Camera-type eye (tissue), 1 donor: ENCODE measurements around the gene CTRL. TPM values are rescaled to one million over a fixed set of nuclear protein-coding genes. Genes with fewer than 3 reads are reported as not detected.

ENCODE experiments used
- total RNA-seq: library from RNA; depleted of rRNA; stranded (reverse); fragments of >200 nt; gene quantifications from one replicate; pipeline ENCODE4 v1.2.3, GENCODE V29; 2014

CTRL gene
- 1.5 TPM for total RNA-seq

DNA sequence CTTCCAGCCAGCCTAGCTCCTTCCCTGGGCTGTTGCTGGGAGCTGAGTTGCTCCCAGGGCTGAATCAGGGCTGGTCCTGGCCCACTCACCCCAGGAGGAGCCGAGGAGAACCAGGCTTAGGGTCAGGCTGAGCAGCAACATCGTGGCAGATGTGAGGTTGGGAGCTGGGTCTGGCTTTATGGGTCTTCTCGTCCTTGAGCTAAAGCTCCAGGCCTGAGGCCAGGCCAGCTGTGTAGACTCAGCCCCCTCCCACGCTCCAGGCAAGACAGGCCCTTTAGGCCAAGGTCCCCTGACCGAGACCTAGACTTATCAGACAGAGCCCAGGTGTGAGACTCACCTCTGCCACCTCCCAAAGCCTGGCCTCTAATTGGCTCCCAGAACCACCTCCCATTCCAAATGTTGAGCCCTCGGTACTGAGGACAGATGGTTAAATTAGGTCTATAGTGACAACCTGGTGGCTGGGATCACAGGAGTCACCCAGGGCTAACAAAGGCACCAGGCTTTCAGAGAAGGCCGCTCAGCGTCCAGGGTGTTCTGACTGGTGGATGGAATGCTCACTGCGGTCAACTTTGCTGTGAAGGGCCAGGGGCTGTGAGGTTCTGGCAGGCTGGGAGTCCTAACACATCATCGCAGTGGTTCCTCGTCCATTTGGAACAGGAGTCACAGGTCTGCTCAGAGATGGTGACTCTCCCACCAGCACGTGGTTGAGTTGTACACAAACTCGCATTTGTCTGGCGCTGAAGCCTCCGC, at the start of gene CTRL:
CTRL (minus strand) TSS at position 151 of the 750 bp plus-strand sequence; CDS start at position 141, 10 bp downstream.

DNA sequence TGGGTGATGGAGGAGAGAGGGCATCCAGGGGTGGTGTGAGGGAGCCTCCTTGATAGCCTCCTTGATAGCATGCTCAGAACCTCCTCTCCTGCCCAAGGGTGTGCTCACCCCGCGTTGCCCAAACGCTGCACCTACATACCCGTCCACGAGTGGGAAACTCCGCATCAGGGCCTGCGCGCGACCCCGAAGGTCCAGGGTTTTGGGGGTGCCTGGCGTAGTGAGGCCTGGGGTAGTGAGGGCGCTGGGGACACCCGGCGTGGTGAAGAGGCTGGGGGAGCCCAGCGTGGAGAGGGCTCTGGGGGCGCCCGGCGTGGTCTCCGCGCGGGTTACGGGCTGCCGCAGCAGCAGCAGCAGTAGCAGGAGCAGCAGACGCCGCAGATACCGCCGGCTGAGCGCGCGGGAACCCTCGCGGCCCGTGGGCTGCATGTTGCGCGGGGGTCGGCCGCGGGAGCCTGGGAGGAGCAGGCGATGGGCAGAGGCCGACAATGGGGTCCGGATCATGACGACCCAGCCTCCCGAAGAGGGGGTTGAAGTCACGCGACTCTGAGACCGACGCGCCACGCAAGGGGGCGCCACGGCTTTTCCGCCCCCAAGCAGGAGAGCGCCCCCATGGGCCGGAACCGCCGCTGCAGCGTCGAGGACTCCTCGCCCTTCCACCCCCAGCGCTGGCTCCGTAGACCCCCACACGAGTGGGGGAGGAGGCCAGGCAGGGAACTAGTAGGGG, 48.5 kb upstream of the CTRL start, which contains the start of gene DPEP3:
DPEP3 (minus strand) TSS at position 545 of the 724 bp plus-strand sequence; CDS start at position 426, 119 bp downstream.

DNA sequence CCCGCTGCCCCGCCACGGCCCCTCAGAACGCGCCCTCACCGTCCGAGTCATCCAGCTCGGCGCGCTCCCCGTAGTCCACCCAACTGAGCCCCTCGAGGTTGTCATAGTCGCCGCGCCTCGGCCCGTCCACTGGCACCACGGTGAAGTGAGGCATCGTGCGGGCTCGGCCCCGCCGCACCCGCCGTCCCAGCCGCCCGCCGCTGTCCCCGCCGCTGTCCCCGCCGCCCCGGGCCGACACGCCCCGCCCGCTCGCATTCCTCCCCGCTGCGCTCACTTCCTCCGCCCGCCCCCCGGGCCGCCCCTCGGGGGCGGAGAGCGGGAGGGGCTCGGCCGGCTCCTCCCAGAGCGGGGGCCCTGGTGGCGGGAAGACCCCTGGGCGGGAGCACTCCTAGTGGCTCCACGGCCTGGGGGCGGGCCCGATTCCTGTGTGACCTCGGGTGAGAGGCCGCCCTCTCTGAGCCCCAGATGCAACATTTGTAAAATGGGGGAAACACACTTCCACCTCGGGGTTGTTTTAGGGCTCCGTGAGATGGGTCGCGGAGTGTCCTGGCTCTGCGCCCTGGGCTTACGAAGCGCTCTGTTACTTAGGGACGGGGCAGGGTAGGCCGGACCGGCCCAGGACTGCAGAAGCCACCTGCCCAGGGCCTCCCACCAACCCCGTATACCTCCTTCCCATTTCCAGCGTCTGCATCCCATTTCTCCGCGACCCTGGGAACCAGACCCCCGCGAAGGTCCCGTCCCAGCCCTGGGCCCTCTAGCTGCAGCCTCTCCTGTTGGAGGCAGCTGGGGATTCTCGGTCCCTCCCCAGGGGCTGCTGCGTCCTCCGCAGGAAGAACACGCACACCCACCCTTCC, 37.0 kb upstream of the CTRL start, which contains the start of gene SLC12A4:
SLC12A4 (minus strand) TSS at position 238 of the 854 bp plus-strand sequence; CDS start at position 154, 84 bp downstream.

DNA sequence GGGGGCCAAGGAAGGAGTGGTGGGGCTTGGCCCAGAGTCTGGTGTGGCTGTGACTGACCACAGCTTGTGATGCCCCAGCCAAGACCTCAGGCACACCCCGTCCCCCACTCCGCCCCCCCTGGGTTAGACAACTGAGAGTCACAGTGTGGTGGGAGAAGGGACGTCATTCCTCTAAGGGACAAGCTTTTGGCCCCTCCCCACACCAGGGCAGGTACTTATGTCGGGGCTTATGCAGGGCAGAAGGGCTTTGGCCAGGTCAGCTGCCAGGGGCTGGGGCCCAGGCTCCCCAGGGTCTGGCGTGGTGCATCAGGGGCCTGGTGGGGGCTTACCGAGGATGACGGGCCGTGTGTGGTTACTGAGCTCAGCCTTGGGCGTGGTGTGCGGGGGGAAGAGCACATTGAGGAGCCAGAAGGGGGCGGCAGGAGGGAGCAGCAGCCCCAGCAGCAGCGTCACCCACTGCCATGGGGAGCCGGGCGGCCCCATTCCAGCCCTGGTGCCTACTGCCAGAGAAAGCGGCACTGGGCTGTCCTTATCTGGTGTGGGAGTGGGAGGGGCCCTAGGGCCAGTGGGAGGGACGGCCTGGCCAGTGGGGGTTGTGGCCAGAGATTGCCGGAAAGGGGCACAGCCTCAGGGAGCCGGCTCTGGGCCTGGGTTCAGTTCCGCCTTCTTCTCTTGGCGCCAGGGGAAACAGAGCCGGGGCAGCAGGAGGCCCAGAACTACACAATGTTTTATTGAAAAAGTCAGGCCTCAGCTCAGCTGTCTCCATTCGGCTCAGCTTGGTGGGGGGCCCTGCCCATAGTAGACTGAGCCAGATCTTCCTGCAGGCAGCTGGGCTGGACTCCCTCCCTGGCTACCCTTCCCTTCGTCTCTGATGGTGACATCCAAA, 12.2 kb upstream of the CTRL start, which contains the start of gene LCAT:
LCAT (minus strand) TSS at position 502 of the 886 bp plus-strand sequence; CDS start at position 483, 19 bp downstream.

DNA sequence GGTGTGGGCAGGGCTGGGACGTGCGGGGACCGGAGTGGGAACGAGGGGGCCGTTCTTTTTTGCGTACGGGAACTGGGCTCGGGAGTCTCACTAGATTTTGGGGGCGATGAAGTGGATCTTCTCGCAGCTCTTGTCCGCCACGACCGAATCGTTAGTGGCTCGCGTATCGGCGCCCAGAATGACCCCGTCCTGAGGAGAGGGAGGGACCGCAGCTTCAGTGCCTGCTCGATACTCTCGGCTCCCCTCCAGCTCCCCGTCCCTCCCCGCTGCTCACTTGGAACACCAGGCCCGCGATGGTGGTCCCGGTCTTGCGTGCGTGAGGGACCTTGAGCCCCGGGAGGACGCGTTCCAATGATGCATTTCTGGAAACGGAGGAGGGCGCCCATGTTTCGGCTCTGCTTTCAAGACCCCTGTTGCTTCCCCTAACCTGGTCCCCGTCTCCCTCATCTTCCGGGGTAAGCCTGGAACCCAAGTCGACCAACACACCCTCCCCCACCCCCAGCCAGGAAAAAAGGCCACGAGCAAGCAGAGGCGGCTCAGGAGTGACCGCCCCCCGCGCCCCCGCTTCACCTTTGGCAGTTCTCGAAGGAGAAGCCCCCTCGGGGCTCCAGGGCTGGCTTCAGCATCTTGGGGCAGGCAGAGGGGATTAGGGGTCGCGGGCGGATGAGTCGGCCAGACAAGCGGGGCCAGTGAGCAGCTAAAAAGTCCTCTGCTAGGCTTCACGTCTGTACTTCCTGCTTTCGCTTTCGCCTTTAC, 4.6 kb upstream of the CTRL start, which contains the start of gene PSMB10:
PSMB10 (minus strand) TSS at position 727 of the 756 bp plus-strand sequence; CDS start at position 626, 101 bp downstream.

DNA sequence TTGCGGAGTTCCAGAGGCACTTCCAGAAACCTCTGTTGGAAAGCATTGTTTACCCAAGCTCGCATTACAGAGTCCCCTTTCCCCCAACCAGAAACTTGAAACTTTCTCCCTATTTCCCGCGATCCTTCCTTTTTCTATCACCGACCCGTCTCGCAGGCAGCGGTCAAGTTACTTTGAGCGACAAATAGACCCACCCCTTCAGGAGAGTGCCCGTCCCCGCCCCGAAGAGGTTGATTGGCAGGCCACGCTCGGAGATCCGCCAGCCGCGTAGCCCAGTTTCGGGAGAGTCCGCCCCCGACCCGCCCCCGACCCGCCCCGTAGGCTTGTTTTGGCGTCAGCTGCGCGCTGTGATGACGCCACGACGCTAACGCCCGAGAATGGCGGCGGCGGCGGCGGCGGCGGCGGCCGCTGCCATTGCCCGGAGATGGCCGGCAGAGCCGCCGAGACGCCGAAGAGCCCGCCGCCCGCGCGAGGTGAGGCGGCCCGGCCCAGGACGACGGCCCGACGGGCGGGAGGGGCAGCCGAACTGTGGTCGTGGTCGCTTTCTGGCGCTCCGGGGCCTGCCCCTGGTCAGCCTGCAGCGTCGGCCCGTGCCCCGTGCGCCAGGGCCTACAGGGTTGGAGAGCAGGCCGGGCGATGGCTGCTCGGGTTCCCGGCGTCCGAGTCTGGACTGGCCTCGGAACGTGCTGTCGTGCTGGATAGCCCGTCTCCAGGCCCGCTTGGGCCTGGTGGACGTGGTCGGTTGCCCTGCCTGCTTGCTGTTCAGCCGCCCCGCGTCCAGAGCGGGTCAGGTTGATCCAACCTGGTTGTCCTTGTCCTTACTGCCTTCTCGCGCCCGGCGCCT, 38.5 kb downstream of the CTRL start, which contains the start of gene PSKH1:
PSKH1 (plus strand) TSS at position 356 of the 844 bp plus-strand sequence. CDS start 15,496 bp downstream, outside the sequence.

DNA sequence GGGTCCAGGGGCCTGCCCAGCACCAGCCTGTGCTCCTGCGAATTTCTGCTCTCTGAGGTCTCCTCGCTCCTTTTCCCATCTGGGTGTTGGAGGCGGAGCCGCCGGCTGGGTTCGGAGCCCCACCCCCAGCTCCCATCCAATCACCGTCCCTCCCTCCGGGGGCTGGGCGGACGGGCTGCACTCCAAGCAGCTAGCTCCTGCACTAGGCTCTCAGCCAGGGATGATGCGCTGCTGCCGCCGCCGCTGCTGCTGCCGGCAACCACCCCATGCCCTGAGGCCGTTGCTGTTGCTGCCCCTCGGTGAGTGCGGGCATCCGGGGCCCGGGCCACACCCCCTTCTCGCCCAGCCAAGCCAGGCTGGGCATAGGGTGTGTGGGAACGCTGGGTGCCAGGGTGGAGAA, 47.0 kb downstream of the CTRL start, which contains the start of gene NRN1L:
NRN1L (plus strand) TSS at position 202 of the 400 bp plus-strand sequence; CDS start at position 221, 19 bp downstream.

Other genes with a start within 250 kb of the CTRL start
- gene GFOD2, start 212.5 kb downstream of the CTRL start, total RNA-seq, result 26.4 TPM
- gene RANBP10, start 125.3 kb downstream of the CTRL start, total RNA-seq, result 13.3 TPM
- gene TSNAXIP1, start 125.0 kb downstream of the CTRL start, total RNA-seq, result 5.2 TPM
- 42.2 TPM for gene THAP11, start 89.5 kb downstream of the CTRL start, total RNA-seq
- gene NUTF2, start 84.9 kb downstream of the CTRL start, total RNA-seq, result 58.2 TPM
- gene CENPT, start 84.2 kb downstream of the CTRL start, total RNA-seq, result 46.1 TPM
- gene EDC4, start 58.8 kb downstream of the CTRL start, total RNA-seq, result 72.0 TPM
- gene NRN1L, start 47.0 kb downstream of the CTRL start, total RNA-seq, result 5.0 TPM
- 20.0 TPM for gene PSKH1, start 38.6 kb downstream of the CTRL start, total RNA-seq
- 10.1 TPM for gene PSMB10, start 5.0 kb upstream of the CTRL start, total RNA-seq
- gene LCAT, start 12.3 kb upstream of the CTRL start, total RNA-seq, result 30.3 TPM
- gene SLC12A4, start 36.8 kb upstream of the CTRL start, total RNA-seq, result 75.7 TPM
- not detected for gene DPEP3, start 48.6 kb upstream of the CTRL start, total RNA-seq
- gene DPEP2, start 67.6 kb upstream of the CTRL start, total RNA-seq, result 1.3 TPM
- not detected for gene DPEP2NB, start 84.0 kb upstream of the CTRL start, total RNA-seq
- gene DDX28, start 91.4 kb upstream of the CTRL start, total RNA-seq, result 11.8 TPM
- 14.9 TPM for gene DUS2, start 91.4 kb upstream of the CTRL start, total RNA-seq
- gene NFATC3, start 153.5 kb upstream of the CTRL start, total RNA-seq, result 44.5 TPM